Measurements from ENCODE around the gene ACER2. TPM values are rescaled to one million over a fixed set of nuclear protein-coding genes. Genes with fewer than 3 reads are reported as not detected.

ACER2 gene
- total and polyA plus RNA-seq, 2 of the 4 experiments (the other 2 are of a cell fraction), result 0.84 to 1.6 TPM

- no peak for ATAC-seq (ENCODE audit: low read depth)
- intact Hi-C loops (cut with micrococcal nuclease), result no loop called here
Measured at GRCh38 chr9:19431361-19432171, 22.8 kb downstream of the ACER2 start.

More at GRCh38 chr9:19431361-19432171, 22.8 kb downstream of the ACER2 start:
- H2AFZ ChIP-seq (replicated peaks; ENCODE audit: low read length, poor library complexity), result no peak overlapping the region
- no peak overlapping the region for H3K4me2 ChIP-seq (ENCODE audit: low read depth, low read length)
- BruUV-seq (replicated peaks), result no TSS peak
- 60% methylated on average over 3 of the region's 14 CpGs; no CpG with 5 or more reads in 1 of the 2 experiments for WGBS, 2 experiments (ENCODE audit: extremely low coverage in 2 of 2, insufficient read length in 1 of 2)
- ChIA-PET POLR2A (ENCODE audit: unreplicated experiment) (interaction anchor here (0.6 kb wide), 1 partner anchor 52 kb away, joined by 3 read pairs; the partner anchor contains the start of gene RPS6), CTCF (no interaction called here)
- in situ Hi-C loops (cut with MboI; ENCODE audit: low sequenced_read_pairs), result no loop called here
- H3K23ac ChIP-seq (ENCODE audit: low read depth, low read length), result no peak overlapping the region
- no peak overlapping the region for H2AK5ac ChIP-seq (ENCODE audit: low read depth, low read length)
- no peak overlapping the region for H2BK15ac ChIP-seq (ENCODE audit: low read depth, low read length)
- H4K20me1 ChIP-seq (ENCODE audit: insufficient read depth, low read length), result no peaks in the 10 kb centered on the region
- no peak overlapping the region for H4K91ac ChIP-seq (ENCODE audit: insufficient read depth, low read depth, low read length)
- no peak overlapping the region for H2BK120ac ChIP-seq (ENCODE audit: low read depth, low read length)
- H3K14ac ChIP-seq (replicated peaks; ENCODE audit: low read depth, low read length), result no peak overlapping the region
- no peak overlapping the region for H2AK9ac ChIP-seq (replicated peaks; ENCODE audit: low read depth, low read length, poor library complexity)
- dilution Hi-C loops (cut with HindIII; ENCODE audit: low sequenced_read_pairs, unreplicated experiment), result no loop called here
- no peak overlapping the region for H4K8ac ChIP-seq (ENCODE audit: low read depth in 2 of 2, low read length in 2 of 2)
- no peaks in the 10 kb centered on the region for H3K9me1 ChIP-seq (ENCODE audit: insufficient read depth, low read length)
- no peak overlapping the region for H3K9ac ChIP-seq (ENCODE audit: low read depth, low read length)
- H3K4ac ChIP-seq (ENCODE audit: low read depth, low read length), result no peak overlapping the region
- H3K36me3 ChIP-seq (ENCODE audit: control insufficient read depth, insufficient read depth, low read length), result no peaks in the 10 kb centered on the region
- H4K5ac ChIP-seq (ENCODE audit: low read depth, low read length), result no peak overlapping the region
- H3K9me3 ChIP-seq (ENCODE audit: control insufficient read depth, insufficient read depth, low read length), result no peaks in the 10 kb centered on the region
- H3K56ac ChIP-seq (ENCODE audit: extremely low read depth, insufficient read depth, low read length), result no peak overlapping the region
- H2BK20ac ChIP-seq (ENCODE audit: low read depth, low read length), result no peak overlapping the region
- H3K79me1 ChIP-seq (ENCODE audit: low read depth in 1 of 2, low read length in 2 of 2), result no peaks in the 10 kb centered on the region
- no peak for TF ChIP-seq MXI1 (IDR thresholded peaks at IDR 0.05; ENCODE audit: borderline replicate concordance, low read depth, low read length)
- TF ChIP-seq MAZ (IDR thresholded peaks at IDR 0.05; ENCODE audit: borderline replicate concordance, low read depth, low read length), result no peak
- TF ChIP-seq CTCF (conservative IDR thresholded peaks at IDR 0.05; ENCODE audit: low read depth, low read length), result no peak
- TF ChIP-seq RFX5 (IDR thresholded peaks at IDR 0.05; ENCODE audit: low read depth, low read length), result no peak
- no peak overlapping the region for H3K18ac ChIP-seq (ENCODE audit: low read depth, low read length)
- no peaks in the 10 kb centered on the region for H3K27me3 ChIP-seq (ENCODE audit: control insufficient read depth, insufficient read depth, low read length)
- H3K4me3 ChIP-seq (ENCODE audit: insufficient read depth, low read depth, low read length), result no peak overlapping the region
- no peak overlapping the region for H3K27ac ChIP-seq (ENCODE audit: insufficient read depth, low read length)
- DNase-seq, result no peak
- H3K4me1 ChIP-seq (ENCODE audit: control insufficient read depth, insufficient read depth, low read length), result peaks cover 3% of the 10 kb centered on the region
- H2BK5ac ChIP-seq (ENCODE audit: low read depth, low read length, poor library complexity, severe bottlenecking), result no peak overlapping the region
